HCT116 (cell line): ENCODE measurements around the gene RRAD. TPM values are rescaled to one million over a fixed set of nuclear protein-coding genes. Genes with fewer than 3 reads are reported as not detected.

Experiments used
- ATAC-seq: fragments of 200-7000 bp; cut with Tn5 transposase; 2 replicates; pipeline ENCODE4 v1.9.1; 2020; ENCODE audit warnings: mild to moderate bottlenecking, moderate library complexity
- BruUV-seq: library from RNA; stranded (reverse); fragments of 400-500 nt; replicated peaks from 2 replicates; lab custom pipeline; 2021; lab: Mats Ljungman, UMichigan
- CTCF ChIA-PET: fragments of 300-600 bp; sonication (Branson Sonifier 250); formaldehyde crosslinking; loops from one replicate; lab custom pipeline; 2021; ENCODE audit warnings: antibody characterized with exemption; lab: Charles Lee
- POLR2A ChIA-PET: fragments of 300-600, 350-600 bp; sonication (Branson Sonifier 250); formaldehyde crosslinking; loops from one replicate; lab custom pipeline; 2021; ENCODE audit warnings: antibody characterized with exemption; lab: Charles Lee
- RAD21 ChIA-PET, 2 experiments: fragments of 300-600 bp; sonication (Branson Sonifier 250); formaldehyde crosslinking; loops; one replicate each; lab custom pipeline; 2023; ENCODE audit warnings: low total read pairs in 2 of 2; ENCODE audit not compliant: uncharacterized antibody in 2 of 2, unreplicated experiment in 2 of 2, low non-redundant PET in 1 of 2; lab: Charles Lee
- DNase-seq: peaks from one replicate; pipeline ENCODE4 v3.0.0-alpha.2; 2010; ENCODE audit warnings: low read depth, low spot score
- H2AFZ ChIP-seq: fragments of 200-600 bp; shearing (Covaris generic), sonication (generic); 2 replicates; pipeline ENCODE4 v1.6.1; 2017; ENCODE audit warnings: low read depth, mixed run types, mixed read lengths, antibody characterized with exemption, low read length; ENCODE audit not compliant: poor library complexity, severe bottlenecking
- H3K27ac ChIP-seq: 2 replicates; pipeline ENCODE4 v1.5.1; 2012; ENCODE audit warnings: low read depth, low read length
- H3K27me3 ChIP-seq: fragments of 200-600 bp; sonication (generic); 2 replicates; pipeline ENCODE4 v1.6.1; 2016; ENCODE audit warnings: mixed run types, low read length, mixed read lengths; ENCODE audit not compliant: insufficient read depth
- H3K36me3 ChIP-seq, 2 experiments: fragments of 200-500 bp in 1 of 2; fragments of 200-600 bp in 1 of 2; sonication (Bioruptor generic) in 1 of 2; sonication (generic) in 1 of 2; 2 replicates each; pipeline versions ENCODE4 v1.5.1 to v1.6.1; 2014 to 2016; ENCODE audit warnings: low read length in 2 of 2, inconsistent platforms in 1 of 2, mixed read lengths in 1 of 2, mixed run types in 1 of 2; ENCODE audit not compliant: insufficient read depth in 2 of 2, control insufficient read depth in 1 of 2
- H3K4me1 ChIP-seq, 2 experiments: fragments of 200-600 bp in 1 of 2; sonication (generic) in 1 of 2; 2 replicates each; pipeline versions ENCODE4 v1.5.1 to v1.6.1; 2012 to 2017; ENCODE audit warnings: low read length in 2 of 2, inconsistent platforms in 1 of 2, mild to moderate bottlenecking in 1 of 2, mixed read lengths in 1 of 2, mixed run types in 1 of 2, moderate library complexity in 1 of 2; ENCODE audit not compliant: insufficient read depth in 2 of 2, control insufficient read depth in 1 of 2
- H3K4me2 ChIP-seq: fragments of 200-600 bp; sonication (generic); 2 replicates; pipeline ENCODE4 v1.6.1; 2017; ENCODE audit warnings: mixed run types, low read length, mixed read lengths
- H3K4me3 ChIP-seq, 2 experiments: fragments of 200-600 bp in 1 of 2; sonication (generic) in 1 of 2; replicated peaks in 1 of 2; 2 replicates each; pipeline ENCODE4 v1.5.1; 2011 to 2016; ENCODE audit warnings: low read length in 2 of 2, control low read depth in 1 of 2, low read depth in 1 of 2, mild to moderate bottlenecking in 1 of 2, mixed read lengths in 1 of 2, mixed run types in 1 of 2
- H3K79me2 ChIP-seq: fragments of 200-600 bp; sonication (generic); 2 replicates; pipeline ENCODE4 v1.6.1; 2017; ENCODE audit warnings: mild to moderate bottlenecking, mixed run types, low read length, moderate library complexity, mixed read lengths; ENCODE audit not compliant: insufficient read depth
- H3K9ac ChIP-seq: fragments of 200-600 bp; sonication (generic); 2 replicates; pipeline ENCODE4 v1.6.1; 2016; ENCODE audit warnings: low read length, mixed read lengths
- H3K9me2 ChIP-seq: fragments of 200-600 bp; sonication (generic), shearing (Covaris generic); 2 replicates; pipeline ENCODE4 v1.6.1; 2017; ENCODE audit warnings: mixed run types, mild to moderate bottlenecking, moderate library complexity; ENCODE audit not compliant: insufficient read depth
- H3K9me3 ChIP-seq, 2 experiments: fragments of 200-500 bp in 1 of 2; fragments of 200-600 bp in 1 of 2; sonication (Bioruptor generic) in 1 of 2; sonication (generic) in 1 of 2; 2 replicates each; pipeline ENCODE4 v1.6.1; 2014 to 2017; ENCODE audit warnings: low read length in 2 of 2, mixed read lengths in 2 of 2, inconsistent platforms in 1 of 2, low read depth in 1 of 2, mild to moderate bottlenecking in 1 of 2, mixed run types in 1 of 2, moderate library complexity in 1 of 2; ENCODE audit not compliant: control insufficient read depth in 1 of 2, insufficient read depth in 1 of 2
- H4K20me1 ChIP-seq: fragments of 200-600 bp; sonication (generic), shearing (Covaris generic); 2 replicates; pipeline ENCODE4 v1.6.1; 2017; ENCODE audit warnings: mixed run types, mild to moderate bottlenecking, moderate library complexity; ENCODE audit not compliant: insufficient read depth
- CBX3 ChIP-seq: IDR thresholded peaks from 2 replicates; pipeline ENCODE4 v1.6.1; 2012; ENCODE audit warnings: low read depth
- CEBPB ChIP-seq: IDR thresholded peaks from 2 replicates; pipeline ENCODE4 v1.6.1; 2012; ENCODE audit warnings: low read depth
- EZH2 ChIP-seq: fragments of 200-600 bp; sonication (generic); IDR thresholded peaks from 2 replicates; pipeline ENCODE4 v1.6.1; 2017; ENCODE audit warnings: antibody characterized with exemption, mixed run types
- FOSL1 ChIP-seq: IDR thresholded peaks from 2 replicates; pipeline ENCODE4 v1.6.1; 2012; ENCODE audit warnings: low read depth
- POLR2A ChIP-seq: IDR thresholded peaks from 2 replicates; pipeline ENCODE4 v1.7.0; 2011; ENCODE audit warnings: borderline replicate concordance; ENCODE audit not compliant: insufficient read depth, insufficient read length; ENCODE audit errors: extremely low read depth
- REST ChIP-seq: IDR thresholded peaks from 2 replicates; pipeline ENCODE4 v1.6.1; 2012; ENCODE audit warnings: low read depth
- SIN3A ChIP-seq: IDR thresholded peaks from 2 replicates; pipeline ENCODE4 v1.6.1; 2012; ENCODE audit warnings: low read depth
- SP1 ChIP-seq: IDR thresholded peaks from 2 replicates; pipeline ENCODE4 v1.6.1; 2012; ENCODE audit warnings: low read depth
- YY1 ChIP-seq: IDR thresholded peaks from 2 replicates; pipeline ENCODE4 v1.6.1; 2011; ENCODE audit warnings: low read length, low read depth, moderate library complexity, mild to moderate bottlenecking; ENCODE audit not compliant: insufficient replicate concordance; ENCODE audit errors: extremely low read depth
- ZBTB33 ChIP-seq: IDR thresholded peaks from 2 replicates; pipeline ENCODE4 v1.6.1; 2011; ENCODE audit warnings: mild to moderate bottlenecking, low read length, moderate library complexity; ENCODE audit not compliant: insufficient replicate concordance; ENCODE audit errors: extremely low read depth
- intact Hi-C: fragments of 100-400 bp; cut with micrococcal nuclease; formaldehyde crosslinking; loops from 2 replicates; pipeline ENCODE4 v1.10.0; 2022
- total RNA-seq: library from RNA; stranded (reverse); gene quantifications from one replicate; pipeline ENCODE4 v1.2.1, GENCODE V29; 2021; ENCODE audit not compliant: unreplicated experiment

RRAD gene
- total RNA-seq, 1 experiment from 2014 or later: 2.2 TPM

DNA sequence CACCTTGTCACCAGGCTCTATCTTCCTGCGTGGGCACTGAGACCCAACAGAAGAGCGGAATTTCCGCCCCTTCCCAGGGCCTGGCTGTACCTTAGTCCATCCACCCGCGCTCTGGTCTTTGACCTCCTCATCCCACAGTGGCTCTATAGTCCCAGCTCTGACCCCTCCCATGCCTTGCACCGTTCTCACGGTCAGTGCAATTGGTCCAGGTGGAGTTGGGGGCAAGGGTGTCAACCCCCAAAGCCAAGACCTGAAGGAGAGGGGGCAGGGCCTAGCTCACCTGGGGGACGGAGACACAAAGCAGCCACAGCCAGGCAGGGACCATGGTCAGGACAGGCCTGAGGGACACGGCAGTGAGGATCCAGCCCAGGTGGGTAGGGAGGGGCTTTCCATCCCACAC is 7.6 kb downstream of the RRAD start:
- RAD21 ChIA-PET: no interaction called here
- no peak overlapping the region for H3K4me3 ChIP-seq
- DNase-seq (no peak), ATAC-seq (no peak)
- TF ChIP-seq REST: no peak
- no peak for TF ChIP-seq SIN3A
- TF ChIP-seq FOSL1: no peak
- no peak for TF ChIP-seq CEBPB
- TF ChIP-seq POLR2A: no peak
- no peak for TF ChIP-seq SP1
- no peak for TF ChIP-seq ZBTB33
- TF ChIP-seq EZH2: no peak
- TF ChIP-seq CBX3: no peak
- no peak for TF ChIP-seq YY1
- no peaks in the 10 kb centered on the region for H3K9me3 ChIP-seq
- POLR2A ChIA-PET: no interaction called here
- no peaks in the 10 kb centered on the region for H3K79me2 ChIP-seq
- no TSS peak for BruUV-seq
- H2AFZ ChIP-seq: no peak overlapping the region
- no peak overlapping the region for H3K4me2 ChIP-seq
- H3K27ac ChIP-seq: no peak overlapping the region
- intact Hi-C loops: no loop called here
- H3K9me2 ChIP-seq: no peaks in the 10 kb centered on the region
- H4K20me1 ChIP-seq: no peaks in the 10 kb centered on the region
- H3K36me3 ChIP-seq: no peaks in the 10 kb centered on the region
- CTCF ChIA-PET: interaction anchor here (1.2 kb wide), 1 partner anchor 8 kb away, joined by 5 read pairs; no protein-coding TSS in a partner anchor
- H3K27me3 ChIP-seq: no peaks in the 10 kb centered on the region
- H3K4me1 ChIP-seq: no peaks in the 10 kb centered on the region
- no peak overlapping the region for H3K9ac ChIP-seq
